HG03558 (cell line): ENCODE data around the gene CRPPA.
A peak's percentile ranks its signal among the peaks of the same experiment; 100 is the strongest.

Source experiments
- ATAC-seq: cut with Tn5 transposase; IDR thresholded peaks from one replicate; pipeline ENCODE4 v1.9.1; 2021; ENCODE audit warnings: moderate number of reproducible peaks; ENCODE audit not compliant: unreplicated experiment; ENCODE audit errors: extremely low read depth

The CRPPA gene

GRCh38 chr7:16428182-16428581 lies 6.8 kb upstream of the CRPPA start:
- ATAC-seq = no peak

- no peak for ATAC-seq
Observed at GRCh38 chr7:16423761-16424160, 2.4 kb upstream of the CRPPA start.

- ATAC-seq = no peak
Observed at GRCh38 chr7:16422917-16423316, 1.6 kb upstream of the CRPPA start.

- no peak for ATAC-seq
Observed at GRCh38 chr7:16422103-16422435, 731 bp upstream of the CRPPA start.

- peak; percentile 77 for ATAC-seq
Observed at GRCh38 chr7:16420649-16421332, 547 bp downstream of the CRPPA start.

GRCh38 chr7:16420329-16420648 lies 1.0 kb downstream of the CRPPA start:
- ATAC-seq = no peak

- no peak for ATAC-seq
Observed at GRCh38 chr7:16419859-16420258, 1.5 kb downstream of the CRPPA start.

- no peak for ATAC-seq
Observed at GRCh38 chr7:16419126-16419525, 2.2 kb downstream of the CRPPA start.

- ATAC-seq = no peak
Observed at GRCh38 chr7:16417906-16418305, 3.4 kb downstream of the CRPPA start.

- no peak for ATAC-seq
Observed at GRCh38 chr7:16416289-16417282, 4.8 kb downstream of the CRPPA start.

- ATAC-seq = no peak
Observed at GRCh38 chr7:16412274-16413254, 8.8 kb downstream of the CRPPA start.

- no peak for ATAC-seq
Observed at GRCh38 chr7:16411391-16411790, 9.9 kb downstream of the CRPPA start.

GRCh38 chr7:16409777-16410176 lies 11.6 kb downstream of the CRPPA start:
- no peak for ATAC-seq

GRCh38 chr7:16404636-16405035 lies 16.7 kb downstream of the CRPPA start:
- no peak for ATAC-seq

- no peak for ATAC-seq
Observed at GRCh38 chr7:16403475-16403874, 17.9 kb downstream of the CRPPA start.

- no peak for ATAC-seq
Observed at GRCh38 chr7:16402940-16403339, 18.4 kb downstream of the CRPPA start.

GRCh38 chr7:16402091-16402490 lies 19.2 kb downstream of the CRPPA start:
- ATAC-seq = no peak

GRCh38 chr7:16400893-16401275 lies 20.5 kb downstream of the CRPPA start:
- ATAC-seq = no peak

- ATAC-seq = no peak
Observed at GRCh38 chr7:16399916-16400892, 21.1 kb downstream of the CRPPA start.
